CD4-positive, CD25-positive, alpha-beta regulatory T cell (primary cell): ENCODE results near the gene P3H4. TPM values are rescaled to one million over a fixed set of nuclear protein-coding genes. Genes with fewer than 3 reads are reported as not detected.
A peak's percentile ranks its signal among the peaks of the same experiment; 100 is the strongest.

Experiments used
- ATAC-seq, 2 donors: fragments of 150-1000 bp; cut with Tn5 transposase; one replicate each; pipeline ENCODE4 v1.10.0; 2021; ENCODE audit warnings: low read depth in 2 of 2, moderate number of reproducible peaks in 2 of 2, moderate library complexity in 1 of 2
- DNase-seq, 3 donors: peaks; one replicate each; pipeline versions ENCODE4 v3.0.0 to v3.0.0-alpha.2; 2012 to 2022; ENCODE audit warnings: mixed read lengths in 1 of 3
- H3K27ac ChIP-seq: one replicate; pipeline ENCODE4 v1.7.0; 2013; ENCODE audit warnings: mild to moderate bottlenecking, low read length; ENCODE audit not compliant: insufficient read depth, poor library complexity, severe bottlenecking
- H3K27me3 ChIP-seq: one replicate; pipeline ENCODE4 v1.7.0; 2013; ENCODE audit warnings: low read length; ENCODE audit not compliant: control insufficient read depth, insufficient read depth
- H3K36me3 ChIP-seq: one replicate; pipeline ENCODE4 v1.7.0; 2013; ENCODE audit warnings: mild to moderate bottlenecking, low read length, moderate library complexity; ENCODE audit not compliant: control insufficient read depth, insufficient read depth
- H3K4me1 ChIP-seq: 2 replicates; pipeline ENCODE4 v1.7.0; 2013; ENCODE audit warnings: mild to moderate bottlenecking, low read length; ENCODE audit not compliant: insufficient read depth, control insufficient read depth, poor library complexity, severe bottlenecking
- H3K4me3 ChIP-seq: one replicate; pipeline ENCODE4 v1.7.0; 2013; ENCODE audit warnings: low read depth, mild to moderate bottlenecking, low read length, moderate library complexity
- H3K9me3 ChIP-seq, 2 experiments: 1 replicate in 1 of 2; 2 replicates in 1 of 2; pipeline ENCODE4 v1.7.0; 2013; ENCODE audit warnings: low read length in 2 of 2, mild to moderate bottlenecking in 1 of 2, moderate library complexity in 1 of 2; ENCODE audit not compliant: control insufficient read depth in 2 of 2
- H3K27ac Mint-ChIP-seq, 3 donors: one replicate each; pipeline ENCODE4 v1.8.0; 2020 to 2022; ENCODE audit warnings: mild to moderate bottlenecking in 3 of 3, mixed read lengths in 3 of 3, moderate library complexity in 2 of 3
- H3K27me3 Mint-ChIP-seq: one replicate; pipeline ENCODE4 v1.8.0; 2022; ENCODE audit warnings: mild to moderate bottlenecking, mixed read lengths
- H3K36me3 Mint-ChIP-seq: one replicate; pipeline ENCODE4 v1.8.0; 2020; ENCODE audit warnings: mixed read lengths
- H3K4me1 Mint-ChIP-seq, 4 donors: one replicate each; pipeline ENCODE4 v1.8.0; 2020 to 2022; ENCODE audit warnings: mixed read lengths in 4 of 4, mild to moderate bottlenecking in 1 of 4
- H3K4me3 Mint-ChIP-seq, 4 donors: one replicate each; pipeline ENCODE4 v1.8.0; 2020 to 2022; ENCODE audit warnings: mild to moderate bottlenecking in 4 of 4, mixed read lengths in 4 of 4, moderate library complexity in 3 of 4
- H3K9me3 Mint-ChIP-seq, 7 donors: one replicate each; pipeline ENCODE4 v1.8.0; 2020 to 2022; ENCODE audit warnings: mixed read lengths in 7 of 7, mild to moderate bottlenecking in 3 of 7, moderate library complexity in 2 of 7
- polyA plus RNA-seq, 4 donors: library from polyadenylated mRNA; unstranded; fragments of 300-500 nt; fragmentation: Illumina TruSeq; gene quantifications; one replicate each; pipeline ENCODE4 v1.2.3, GENCODE V29; 2021
- total RNA-seq: library from RNA; stranded (reverse); gene quantifications from one replicate; pipeline ENCODE4 v1.2.3, GENCODE V29; 2022

P3H4 gene
- total and polyA plus RNA-seq, 5 donors from 2014 or later = 0.59 to 2.9 (median 2.5) TPM

DNA sequence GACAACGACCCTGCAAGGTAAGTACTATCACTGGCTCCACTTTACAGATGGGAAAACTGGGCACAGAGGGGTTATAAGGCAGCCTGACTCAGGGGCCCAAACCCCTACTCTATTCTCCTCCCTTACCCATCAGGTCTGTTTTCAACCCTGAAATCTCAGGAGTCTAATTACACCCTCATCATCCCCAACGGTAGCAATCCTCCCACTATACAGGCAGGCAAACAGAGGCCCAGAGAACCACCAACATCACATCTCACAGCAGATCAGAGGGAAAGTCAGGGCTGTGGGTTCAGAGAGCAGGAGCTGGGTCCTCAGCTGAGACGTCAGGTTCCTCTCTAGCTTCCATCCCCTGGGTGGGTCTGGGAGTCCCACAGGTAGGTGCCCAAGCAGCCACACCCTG, 41.8 kb downstream of the P3H4 start:
- DNase-seq = no peak
- Mint-ChIP-seq H3K27me3 (peaks cover 6% of the 10 kb centered on the region), H3K27ac (no peak overlapping the region), H3K9me3 (no peaks in the 10 kb centered on the region), H3K36me3 (no peaks in the 10 kb centered on the region), H3K4me3 (no peak overlapping the region), H3K4me1 (peaks cover 0 to 3% (median 0%) of the 10 kb centered on the region in 4 donors)
- no peak for ATAC-seq
- Histone ChIP-seq H3K4me1 (no peaks in the 10 kb centered on the region), H3K36me3 (no peaks in the 10 kb centered on the region), H3K9me3 (no peaks in the 10 kb centered on the region), H3K27me3 (no peaks in the 10 kb centered on the region), H3K27ac (no peak overlapping the region), H3K4me3 (no peak overlapping the region)

DNA sequence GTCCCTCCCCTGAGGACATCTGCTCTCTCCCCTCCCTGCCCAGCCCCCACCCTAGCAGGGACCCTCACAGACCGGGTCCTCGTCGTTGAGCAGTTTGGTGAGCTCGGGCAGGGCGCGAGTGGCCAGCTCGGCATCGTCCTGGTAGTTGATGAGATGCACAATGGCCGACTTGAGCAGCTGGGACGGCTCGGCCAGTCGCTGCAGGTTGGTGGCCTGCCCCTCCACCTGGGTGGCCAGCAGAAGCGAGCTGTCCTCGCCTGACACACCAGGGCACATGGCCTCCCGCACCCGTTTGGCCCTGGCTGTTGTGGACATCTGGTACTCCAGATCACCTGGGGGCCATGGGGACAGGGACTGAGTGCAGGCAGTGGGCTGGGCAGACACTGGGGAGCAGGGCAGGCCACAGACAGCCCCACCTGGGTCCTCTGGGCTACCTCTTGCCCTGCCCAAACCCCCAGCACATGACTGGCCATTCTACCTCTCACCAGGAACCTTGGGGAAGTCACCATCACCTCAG, 42.3 kb downstream of the P3H4 start:
- peaks cover 0 to 3% (median 0%) of the 10 kb centered on the region in 4 donors for H3K4me1 Mint-ChIP-seq
- H3K27me3 Mint-ChIP-seq = peaks cover 6% of the 10 kb centered on the region
- H3K27ac Mint-ChIP-seq = no peak overlapping the region
- Histone ChIP-seq H3K4me3 (no peak overlapping the region), H3K27ac (no peak overlapping the region), H3K4me1 (no peaks in the 10 kb centered on the region), H3K9me3 (no peaks in the 10 kb centered on the region), H3K36me3 (no peaks in the 10 kb centered on the region), H3K27me3 (no peaks in the 10 kb centered on the region)
- H3K9me3 Mint-ChIP-seq = no peaks in the 10 kb centered on the region
- DNase-seq (no peak), ATAC-seq (no peak)
- H3K36me3 Mint-ChIP-seq = no peaks in the 10 kb centered on the region
- H3K4me3 Mint-ChIP-seq = no peak overlapping the region

DNA sequence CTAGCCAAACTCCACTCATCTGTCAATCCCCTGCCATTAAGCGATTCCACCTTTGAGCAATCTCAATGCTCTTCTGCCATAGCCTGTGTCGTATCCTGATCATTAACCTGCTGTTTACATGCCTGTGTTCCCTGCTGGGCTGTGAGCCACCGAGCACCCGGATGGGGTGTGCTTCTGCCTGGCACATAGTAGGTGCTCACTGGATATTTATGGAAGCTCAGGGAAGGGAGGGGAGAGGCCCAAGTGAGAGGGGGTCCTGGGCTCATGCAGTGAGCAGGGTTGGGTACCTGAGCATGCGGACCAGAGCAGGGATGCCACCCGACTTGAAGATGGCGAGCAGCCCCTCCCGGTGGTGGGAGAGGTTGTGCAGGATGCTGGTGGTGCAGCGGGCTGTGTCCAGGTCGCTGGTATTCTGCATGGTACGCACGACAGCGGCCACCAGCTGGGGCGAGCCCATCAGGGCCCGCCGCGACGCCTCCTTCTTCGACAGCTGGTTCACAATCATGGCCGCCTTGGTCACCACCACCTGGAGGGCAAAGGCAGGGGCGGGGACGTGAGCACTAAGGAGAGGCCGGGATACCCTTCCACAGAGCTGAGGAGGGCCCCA, 43.0 kb downstream of the P3H4 start:
- Histone ChIP-seq H3K27ac (no peak overlapping the region), H3K27me3 (no peaks in the 10 kb centered on the region), H3K4me1 (no peaks in the 10 kb centered on the region), H3K36me3 (no peaks in the 10 kb centered on the region), H3K9me3 (no peaks in the 10 kb centered on the region), H3K4me3 (no peak overlapping the region)
- Mint-ChIP-seq H3K27me3 (peaks cover 6% of the 10 kb centered on the region), H3K4me1 (peaks cover 0 to 3% (median 0%) of the 10 kb centered on the region in 4 donors), H3K36me3 (no peaks in the 10 kb centered on the region), H3K27ac (no peak overlapping the region), H3K9me3 (no peaks in the 10 kb centered on the region), H3K4me3 (no peak overlapping the region)
- DNase-seq = no peak
- no peak for ATAC-seq

DNA sequence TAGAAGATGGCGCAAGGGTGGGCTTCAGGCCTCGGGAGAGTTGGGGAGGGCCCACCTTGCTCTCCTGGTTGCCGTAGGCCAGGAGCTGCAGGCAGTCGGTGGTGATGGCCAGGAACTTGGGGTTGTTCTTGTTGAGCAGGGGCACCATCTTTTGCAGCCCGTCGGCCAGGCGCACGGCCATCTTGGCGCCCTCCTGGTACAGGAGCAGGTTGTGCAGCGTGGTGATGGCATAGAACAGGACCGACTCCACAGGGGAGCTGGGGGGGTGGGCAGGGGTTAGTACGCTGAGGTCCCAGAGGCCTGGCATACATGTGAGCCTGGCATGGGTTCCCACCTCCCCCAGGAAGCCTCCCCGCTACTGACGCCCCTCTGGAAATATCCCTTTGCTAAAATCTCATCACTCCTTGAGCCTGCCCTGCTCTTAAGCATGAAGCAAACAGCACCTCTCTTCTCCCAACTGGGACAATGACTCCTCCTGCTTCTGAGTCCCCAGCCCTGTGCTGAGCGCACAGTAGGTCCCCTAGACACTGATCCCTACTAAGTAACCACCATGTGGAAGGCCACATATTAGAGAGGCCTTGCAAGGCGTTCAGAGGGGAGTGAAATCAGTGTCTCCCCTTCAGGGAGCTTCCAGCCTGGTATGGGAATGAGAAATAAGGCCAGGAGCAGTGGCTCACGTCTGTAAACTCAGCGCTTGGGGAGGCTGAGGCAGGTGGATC, 44.3 kb downstream of the P3H4 start:
- Histone ChIP-seq H3K4me3 (no peak overlapping the region), H3K27ac (no peak overlapping the region), H3K9me3 (no peaks in the 10 kb centered on the region), H3K27me3 (no peaks in the 10 kb centered on the region), H3K4me1 (no peaks in the 10 kb centered on the region), H3K36me3 (no peaks in the 10 kb centered on the region)
- H3K27me3 Mint-ChIP-seq = peaks cover 6% of the 10 kb centered on the region
- DNase-seq = no peak
- no peaks in the 10 kb centered on the region for H3K9me3 Mint-ChIP-seq
- ATAC-seq = no peak
- H3K36me3 Mint-ChIP-seq = no peaks in the 10 kb centered on the region
- H3K4me1 Mint-ChIP-seq = peaks cover 0 to 3% (median 0%) of the 10 kb centered on the region in 4 donors
- H3K4me3 Mint-ChIP-seq = no peak overlapping the region
- peak overlapping the region in 1 of 3 donors; percentile 32 for H3K27ac Mint-ChIP-seq

DNA sequence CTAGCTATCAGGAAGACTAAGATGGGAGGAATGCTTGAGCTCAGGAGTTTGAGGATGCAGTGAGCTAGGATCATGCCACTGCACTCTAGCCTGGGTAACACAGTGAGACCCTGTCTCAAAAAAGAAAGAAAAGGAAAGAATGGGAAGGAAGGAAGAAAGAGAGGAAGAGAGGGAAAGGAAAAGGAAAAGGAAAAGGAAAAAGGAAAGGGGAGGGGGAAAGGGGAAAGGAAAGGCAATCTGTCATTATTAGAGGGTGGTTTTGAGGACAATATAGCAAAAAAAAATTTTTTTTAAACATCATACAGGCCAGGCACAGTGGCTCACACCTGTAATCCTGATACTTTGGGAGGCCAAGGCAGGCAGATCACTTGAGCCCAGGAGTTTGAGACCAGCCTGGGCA, 45.6 kb downstream of the P3H4 start:
- H3K27ac ChIP-seq = no peak overlapping the region
- no peaks in the 10 kb centered on the region for H3K9me3 ChIP-seq
- no peaks in the 10 kb centered on the region for H3K36me3 Mint-ChIP-seq
- no peak for DNase-seq
- no peak overlapping the region for H3K4me3 ChIP-seq
- peak overlapping the region in 1 of 3 donors; percentile 55 for H3K27ac Mint-ChIP-seq
- ATAC-seq = no peak
- no peak overlapping the region for H3K4me3 Mint-ChIP-seq
- H3K27me3 Mint-ChIP-seq = peaks cover 6% of the 10 kb centered on the region
- H3K36me3 ChIP-seq = no peaks in the 10 kb centered on the region
- H3K4me1 Mint-ChIP-seq = no peaks in the 10 kb centered on the region
- no peaks in the 10 kb centered on the region for H3K9me3 Mint-ChIP-seq
- H3K4me1 ChIP-seq = no peaks in the 10 kb centered on the region
- H3K27me3 ChIP-seq = no peaks in the 10 kb centered on the region

DNA sequence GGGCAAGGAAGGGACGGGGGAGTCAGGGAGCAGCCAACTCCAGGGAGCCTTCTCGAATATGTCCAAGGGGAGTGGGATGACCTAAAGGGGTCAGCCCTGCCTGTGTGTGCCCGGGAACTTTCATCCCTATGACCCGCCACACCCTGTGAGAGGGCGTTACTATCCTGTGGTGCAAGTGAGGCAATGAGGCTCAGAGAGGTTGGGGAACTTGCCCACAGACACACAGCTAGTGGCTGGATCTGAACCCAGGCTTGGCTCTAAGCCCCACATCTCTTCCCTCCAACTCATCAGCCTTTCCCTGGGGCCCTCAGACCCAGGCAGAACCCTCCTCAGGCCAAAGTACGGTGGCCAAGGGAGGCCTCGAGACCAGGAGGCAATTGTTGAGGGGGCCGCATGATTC, 48.4 kb downstream of the P3H4 start:
- no peak overlapping the region for H3K27ac ChIP-seq
- no peak overlapping the region for H3K4me3 Mint-ChIP-seq
- H3K27me3 ChIP-seq = no peaks in the 10 kb centered on the region
- ATAC-seq = no peak
- H3K9me3 ChIP-seq = no peaks in the 10 kb centered on the region
- H3K4me1 Mint-ChIP-seq = no peaks in the 10 kb centered on the region
- H3K4me1 ChIP-seq = no peaks in the 10 kb centered on the region
- no peak overlapping the region for H3K4me3 ChIP-seq
- DNase-seq = no peak
- peaks cover 6% of the 10 kb centered on the region for H3K27me3 Mint-ChIP-seq
- H3K9me3 Mint-ChIP-seq = peaks cover 0 to 1% (median 0%) of the 10 kb centered on the region in 7 donors
- H3K27ac Mint-ChIP-seq = no peak overlapping the region
- no peaks in the 10 kb centered on the region for H3K36me3 ChIP-seq
- H3K36me3 Mint-ChIP-seq = no peaks in the 10 kb centered on the region

DNA sequence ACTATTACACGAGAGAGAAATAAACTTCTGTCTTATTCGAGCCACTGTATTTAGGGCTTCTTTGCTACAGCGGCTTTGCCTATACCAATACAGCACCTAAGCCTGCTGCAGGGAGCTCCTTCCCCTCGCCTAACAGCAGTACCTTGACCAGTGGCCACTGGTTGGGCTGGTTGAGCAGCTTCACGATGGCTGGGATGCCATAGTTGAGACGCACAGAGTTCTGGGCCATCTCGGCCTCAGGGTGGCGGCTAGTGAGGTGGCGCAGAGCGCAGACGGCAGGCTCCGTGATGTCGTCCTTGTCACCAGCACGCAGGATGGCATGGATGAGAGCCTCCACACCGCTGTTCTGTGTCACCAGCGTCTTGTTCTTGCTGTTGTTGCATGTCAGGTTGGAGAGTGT, 48.9 kb downstream of the P3H4 start:
- Mint-ChIP-seq H3K27ac (no peak overlapping the region), H3K9me3 (peaks cover 0 to 1% (median 0%) of the 10 kb centered on the region in 7 donors), H3K4me3 (no peak overlapping the region), H3K4me1 (no peaks in the 10 kb centered on the region), H3K36me3 (no peaks in the 10 kb centered on the region), H3K27me3 (peaks cover 9% of the 10 kb centered on the region)
- ATAC-seq (no peak), DNase-seq (no peak)
- Histone ChIP-seq H3K9me3 (no peaks in the 10 kb centered on the region), H3K4me1 (no peaks in the 10 kb centered on the region), H3K36me3 (no peaks in the 10 kb centered on the region), H3K27me3 (no peaks in the 10 kb centered on the region), H3K4me3 (no peak overlapping the region), H3K27ac (no peak overlapping the region)

DNA sequence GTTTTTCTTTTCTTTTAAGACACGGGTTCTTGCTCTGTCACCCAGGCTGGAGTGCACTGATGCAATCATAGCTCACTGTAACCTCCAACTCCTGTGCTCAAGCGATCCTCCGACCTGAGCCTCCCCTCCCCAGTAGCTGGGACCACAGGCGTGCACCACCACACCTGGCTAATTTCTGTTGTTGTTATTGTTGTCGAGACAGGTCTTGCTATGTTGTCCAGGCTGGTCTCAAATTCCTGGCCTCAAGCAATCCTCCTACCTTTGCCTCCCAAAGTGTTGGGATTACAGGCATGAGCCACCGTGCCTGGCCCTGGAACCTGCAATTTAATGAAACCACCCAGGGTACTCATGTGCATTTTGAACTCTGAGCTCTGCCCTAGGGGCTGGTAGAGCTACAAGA, 49.4 kb downstream of the P3H4 start:
- no peak overlapping the region for H3K4me3 ChIP-seq
- Mint-ChIP-seq H3K9me3 (peaks cover 0 to 1% (median 0%) of the 10 kb centered on the region in 7 donors), H3K36me3 (no peaks in the 10 kb centered on the region), H3K27ac (no peak overlapping the region), H3K4me3 (no peak overlapping the region), H3K27me3 (peaks cover 10% of the 10 kb centered on the region), H3K4me1 (no peaks in the 10 kb centered on the region)
- H3K9me3 ChIP-seq = no peaks in the 10 kb centered on the region
- DNase-seq (no peak), ATAC-seq (no peak)
- no peaks in the 10 kb centered on the region for H3K27me3 ChIP-seq
- H3K36me3 ChIP-seq = no peaks in the 10 kb centered on the region
- no peak overlapping the region for H3K27ac ChIP-seq
- no peaks in the 10 kb centered on the region for H3K4me1 ChIP-seq
